Kidney (tissue), 14 donors: Measurements from ENCODE around the gene SPATA9. TPM values are rescaled to one million over a fixed set of nuclear protein-coding genes. Genes with fewer than 3 reads are reported as not detected.
A peak's percentile ranks its signal among the peaks of the same experiment; 100 is the strongest.
"Not testable (repeated sequence)": the region's sequence is repeated elsewhere in the genome, so short reads cannot be mapped to it uniquely, and the experiment has no call there.

Experiments used
- DNase-seq, 5 donors: peaks; one replicate each; pipeline ENCODE4 v3.0.0-alpha.2; 2013 to 2020
- FAIRE-seq: peaks from 2 replicates; lab custom pipeline; 2012; peaks lifted over from hg19 to GRCh38; lab: Jason Lieb, UNC
- H3K27ac ChIP-seq, 2 donors: one replicate each; pipeline ENCODE4 v1.7.0; 2013; ENCODE audit warnings: low read depth in 2 of 2, low read length in 2 of 2, inconsistent platforms in 1 of 2
- H3K27me3 ChIP-seq: one replicate; pipeline ENCODE4 v1.7.1; 2013; ENCODE audit warnings: low read length, inconsistent platforms; ENCODE audit not compliant: control insufficient read depth, insufficient read depth
- H3K36me3 ChIP-seq, 3 donors: one replicate each; pipeline versions ENCODE4 v1.7.0 to v1.7.1; 2013; ENCODE audit warnings: low read length in 3 of 3, control low read depth in 1 of 3, inconsistent platforms in 1 of 3; ENCODE audit not compliant: insufficient read depth in 3 of 3, control insufficient read depth in 2 of 3
- H3K4me1 ChIP-seq, 3 donors: one replicate each; pipeline versions ENCODE4 v1.7.0 to v1.7.1; 2013; ENCODE audit warnings: low read length in 3 of 3, inconsistent platforms in 1 of 3, low read depth in 1 of 3; ENCODE audit not compliant: control insufficient read depth in 2 of 3, insufficient read depth in 2 of 3
- H3K4me3 ChIP-seq, 3 donors: one replicate each; pipeline versions ENCODE4 v1.7.0 to v1.8.1; 2013; ENCODE audit warnings: low read length in 3 of 3, control low read depth in 1 of 3, inconsistent platforms in 1 of 3
- H3K9ac ChIP-seq, 3 donors: one replicate each; pipeline versions ENCODE4 v1.7.0 to v1.7.1; 2013; ENCODE audit warnings: low read length in 3 of 3, control low read depth in 1 of 3, inconsistent platforms in 1 of 3
- H3K9me3 ChIP-seq, 3 donors: one replicate each; pipeline versions ENCODE4 v1.7.0 to v1.7.1; 2013; ENCODE audit warnings: low read length in 3 of 3, control low read depth in 1 of 3, inconsistent platforms in 1 of 3; ENCODE audit not compliant: control insufficient read depth in 2 of 3, insufficient read depth in 1 of 3
- intact Hi-C: fragments of 100-400 bp; cut with DNase I; formaldehyde crosslinking; loops from one replicate; pipeline ENCODE4 v1.11.1; 2022
- polyA plus RNA-seq: library from polyadenylated mRNA; stranded (reverse); fragments of 350-450 nt; fragmentation: Illumina TruSeq; extraction: RNeasy Lipid Tissue Mini Kit (QIAGEN cat#74804); gene quantifications from one replicate; pipeline ENCODE4 v1.2.3, GENCODE V29; 2014; ENCODE audit warnings: low read depth, low replicate concordance; ENCODE audit not compliant: insufficient read depth
- total RNA-seq: library from RNA; stranded (reverse); fragmentation: NEBNext Ultra II Directional; extraction: Animal tissue kit (Norgen Biotek cat#: 25700); gene quantifications from one replicate; pipeline ENCODE4 v1.2.1, GENCODE V29; 2021
- TF ChIP-seq, protein P1 (sequence below): IDR thresholded peaks from 3 replicates; pipeline ENCODE4 v1.5.1; 2012; ENCODE audit warnings: mild to moderate bottlenecking, moderate library complexity, borderline replicate concordance; ENCODE audit not compliant: insufficient read depth; ENCODE audit errors: extremely low read depth
- donor health status: control.
- donor health status: control.
- donor health status: control.
- donor health status: control.
- donor health status: control.
- donor health status: DM: yes; HTN: yes; CAD: no.
- donor health status: Normal renal cell carcinoma (clear cell type).

The SPATA9 gene
- total and polyA plus RNA-seq, 2 donors from 2014 or later: 1.0 to 1.1 TPM

GRCh38 chr5:95709967-95710650 lies 27.3 kb upstream of the SPATA9 start:
- peak in 4 of 5 donors; percentile 51 to 74 (median 65) for DNase-seq
- intact Hi-C loops: no loop called here
- no peaks in the 10 kb centered on the region for H3K27me3 ChIP-seq
- no peaks in the 10 kb centered on the region for H3K9me3 ChIP-seq
- H3K4me1 ChIP-seq: no peaks in the 10 kb centered on the region
- H3K9ac ChIP-seq: no peak overlapping the region
- TF ChIP-seq, protein P1, sequence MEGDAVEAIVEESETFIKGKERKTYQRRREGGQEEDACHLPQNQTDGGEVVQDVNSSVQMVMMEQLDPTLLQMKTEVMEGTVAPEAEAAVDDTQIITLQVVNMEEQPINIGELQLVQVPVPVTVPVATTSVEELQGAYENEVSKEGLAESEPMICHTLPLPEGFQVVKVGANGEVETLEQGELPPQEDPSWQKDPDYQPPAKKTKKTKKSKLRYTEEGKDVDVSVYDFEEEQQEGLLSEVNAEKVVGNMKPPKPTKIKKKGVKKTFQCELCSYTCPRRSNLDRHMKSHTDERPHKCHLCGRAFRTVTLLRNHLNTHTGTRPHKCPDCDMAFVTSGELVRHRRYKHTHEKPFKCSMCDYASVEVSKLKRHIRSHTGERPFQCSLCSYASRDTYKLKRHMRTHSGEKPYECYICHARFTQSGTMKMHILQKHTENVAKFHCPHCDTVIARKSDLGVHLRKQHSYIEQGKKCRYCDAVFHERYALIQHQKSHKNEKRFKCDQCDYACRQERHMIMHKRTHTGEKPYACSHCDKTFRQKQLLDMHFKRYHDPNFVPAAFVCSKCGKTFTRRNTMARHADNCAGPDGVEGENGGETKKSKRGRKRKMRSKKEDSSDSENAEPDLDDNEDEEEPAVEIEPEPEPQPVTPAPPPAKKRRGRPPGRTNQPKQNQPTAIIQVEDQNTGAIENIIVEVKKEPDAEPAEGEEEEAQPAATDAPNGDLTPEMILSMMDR: no peak
- no peaks in the 10 kb centered on the region for H3K36me3 ChIP-seq
- H3K4me3 ChIP-seq: no peak overlapping the region
- no peak for FAIRE-seq
- no peak overlapping the region for H3K27ac ChIP-seq

DNA sequence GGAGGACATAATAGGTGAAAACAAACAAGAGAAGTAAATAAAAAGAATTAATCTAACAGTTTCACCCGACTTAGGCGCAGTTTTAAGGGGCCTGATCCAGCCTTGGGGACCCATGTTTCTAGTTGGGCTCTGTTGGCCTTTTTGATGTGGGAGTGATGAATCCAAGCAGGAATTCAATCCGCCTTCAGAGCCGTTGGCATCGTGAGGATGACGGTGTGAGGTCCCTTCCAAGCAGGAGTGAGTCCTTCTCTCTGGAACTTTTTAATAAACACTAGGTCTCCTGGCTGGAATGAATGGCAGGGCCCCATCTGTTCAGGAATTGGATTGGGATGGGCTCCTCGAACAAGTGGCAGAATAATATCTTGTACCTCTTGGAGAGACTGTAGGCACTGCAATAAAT lies 26.1 kb upstream of the SPATA9 start:
- Histone ChIP-seq H3K4me3 (no peak overlapping the region), H3K9me3 (no peaks in the 10 kb centered on the region), H3K36me3 (no peaks in the 10 kb centered on the region), H3K27ac (no peak overlapping the region), H3K27me3 (no peaks in the 10 kb centered on the region), H3K4me1 (no peaks in the 10 kb centered on the region), H3K9ac (no peak overlapping the region)
- DNase-seq (no peak), FAIRE-seq (no peak)
- intact Hi-C loops: no loop called here
- TF ChIP-seq, protein P1: no peak

- H3K9ac ChIP-seq, H3K4me3 ChIP-seq, FAIRE-seq, DNase-seq, H3K27me3 ChIP-seq, H3K9me3 ChIP-seq, H3K27ac ChIP-seq, H3K4me1 ChIP-seq, H3K36me3 ChIP-seq, intact Hi-C loops: not testable (repeated sequence)
Observed at GRCh38 chr5:95707534-95708188, 24.9 kb upstream of the SPATA9 start.

DNA sequence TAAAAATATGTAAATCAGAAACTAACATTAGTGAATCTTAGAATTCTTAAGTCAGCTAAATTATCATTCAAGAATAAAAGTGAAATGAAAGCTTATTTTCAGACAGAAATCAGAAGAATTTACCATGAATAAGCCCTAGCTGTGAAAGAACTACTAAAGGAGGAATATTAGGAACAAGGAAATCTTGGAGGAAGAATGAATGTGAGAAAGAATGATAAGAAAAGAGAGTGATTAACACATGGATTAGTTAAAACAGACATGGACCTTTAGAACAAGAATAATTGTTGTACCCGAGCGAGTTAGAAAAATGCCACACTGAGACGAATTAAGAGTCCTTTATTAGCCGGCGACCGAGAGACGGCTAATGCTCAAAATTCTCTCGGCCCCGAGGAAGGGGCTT lies 24.3 kb upstream of the SPATA9 start:
- H3K27me3 ChIP-seq: no peaks in the 10 kb centered on the region
- DNase-seq (no peak), FAIRE-seq (no peak)
- H3K9ac ChIP-seq: no peak overlapping the region
- H3K9me3 ChIP-seq: no peaks in the 10 kb centered on the region
- no peaks in the 10 kb centered on the region for H3K4me1 ChIP-seq
- TF ChIP-seq, protein P1: no peak
- H3K36me3 ChIP-seq: no peaks in the 10 kb centered on the region
- no peak overlapping the region for H3K4me3 ChIP-seq
- intact Hi-C loops: no loop called here
- no peak overlapping the region for H3K27ac ChIP-seq

- H3K9me3 ChIP-seq, intact Hi-C loops, H3K4me3 ChIP-seq, DNase-seq, H3K27ac ChIP-seq, H3K27me3 ChIP-seq, H3K4me1 ChIP-seq, H3K36me3 ChIP-seq, FAIRE-seq, H3K9ac ChIP-seq: not testable (repeated sequence)
Observed at GRCh38 chr5:95706196-95706595, 23.4 kb upstream of the SPATA9 start.
